ENCODE data around the gene ZNF561.

The ZNF561 gene

GRCh38 chr19:9622531-9622930, 1.5 kb upstream of the ZNF561 start:
- H3K9me3 ChIP-seq (ENCODE audit: low read length) = no peaks in the 10 kb centered on the region; the same call in 1 of the 2 replicates
- H3K9me2 ChIP-seq (ENCODE audit: low read depth, low read length) = no peaks in the 10 kb centered on the region
- H2AFZ ChIP-seq (ENCODE audit: low read length) = no peak overlapping the region
- peaks cover 14% of the 10 kb centered on the region for H3K4me1 ChIP-seq (ENCODE audit: insufficient read depth, low read length, severe bottlenecking)
- H3K9ac ChIP-seq (ENCODE audit: low read length) = no peak overlapping the region
- TF ChIP-seq EZH2 (IDR thresholded peaks at IDR 0.05; ENCODE audit: borderline replicate concordance, low read length) = no peak
- no peak for TF ChIP-seq CTCF (IDR thresholded peaks at IDR 0.05; ENCODE audit: low read length)
- peaks cover 21% of the 10 kb centered on the region for H3K36me3 ChIP-seq (ENCODE audit: insufficient read depth, low read length)
- H3K4me3 ChIP-seq (ENCODE audit: low read depth, low read length, poor library complexity, severe bottlenecking) = no peak overlapping the region
- H3K27ac ChIP-seq (ENCODE audit: low read depth, low read length, poor library complexity, severe bottlenecking) = no peak overlapping the region
- H3K27me3 ChIP-seq (ENCODE audit: insufficient read depth, low read length) = no peaks in the 10 kb centered on the region
- H4K20me1 ChIP-seq (ENCODE audit: insufficient read depth, low read length) = no peaks in the 10 kb centered on the region
- no peaks in the 10 kb centered on the region for H3F3A ChIP-seq (ENCODE audit: insufficient read depth, low read length)
- H3K79me2 ChIP-seq (ENCODE audit: insufficient read depth, low read length) = peaks cover 9% of the 10 kb centered on the region; the same call in 1 of the 2 replicates
- no peak overlapping the region for H3K4me2 ChIP-seq (ENCODE audit: low read length)

- H3K27me3 ChIP-seq (ENCODE audit: insufficient read depth, low read length) = no peaks in the 10 kb centered on the region
- H3K79me2 ChIP-seq (ENCODE audit: insufficient read depth, low read length) = peaks cover 9% of the 10 kb centered on the region; the same call in 1 of the 2 replicates
- TF ChIP-seq EZH2 (IDR thresholded peaks at IDR 0.05; ENCODE audit: borderline replicate concordance, low read length) (no peak), CTCF (IDR thresholded peaks at IDR 0.05; ENCODE audit: low read length) (no peak)
- peak overlapping the region; percentile 81 for H3K27ac ChIP-seq (ENCODE audit: low read depth, low read length, poor library complexity, severe bottlenecking)
- no peaks in the 10 kb centered on the region for H3F3A ChIP-seq (ENCODE audit: insufficient read depth, low read length)
- H3K4me3 ChIP-seq (ENCODE audit: low read depth, low read length, poor library complexity, severe bottlenecking) = peak overlapping the region; percentile 73
- H3K9me3 ChIP-seq (ENCODE audit: low read length) = no peaks in the 10 kb centered on the region; the same call in 1 of the 2 replicates
- H3K9me2 ChIP-seq (ENCODE audit: low read depth, low read length) = no peaks in the 10 kb centered on the region
- no peaks in the 10 kb centered on the region for H4K20me1 ChIP-seq (ENCODE audit: insufficient read depth, low read length)
- H3K36me3 ChIP-seq (ENCODE audit: insufficient read depth, low read length) = peaks cover 38% of the 10 kb centered on the region
- peak overlapping the region; percentile 68 for H3K4me2 ChIP-seq (ENCODE audit: low read length)
- H3K9ac ChIP-seq (ENCODE audit: low read length) = peak overlapping the region; percentile 80
- peaks cover 14% of the 10 kb centered on the region for H3K4me1 ChIP-seq (ENCODE audit: insufficient read depth, low read length, severe bottlenecking)
- H2AFZ ChIP-seq (ENCODE audit: low read length) = no peak overlapping the region
These were observed 233 bp downstream of the ZNF561 start for GRCh38 chr19:9620842-9621155.

- no peaks in the 10 kb centered on the region for H4K20me1 ChIP-seq (ENCODE audit: insufficient read depth, low read length)
- no peak overlapping the region for H3K9ac ChIP-seq (ENCODE audit: low read length)
- no peak for TF ChIP-seq CTCF (IDR thresholded peaks at IDR 0.05; ENCODE audit: low read length)
- no peak for TF ChIP-seq EZH2 (IDR thresholded peaks at IDR 0.05; ENCODE audit: borderline replicate concordance, low read length)
- no peak overlapping the region for H2AFZ ChIP-seq (ENCODE audit: low read length)
- H3K79me2 ChIP-seq (ENCODE audit: insufficient read depth, low read length) = peaks cover 9% of the 10 kb centered on the region; the same call in 1 of the 2 replicates
- H3K9me2 ChIP-seq (ENCODE audit: low read depth, low read length) = no peaks in the 10 kb centered on the region
- H3K9me3 ChIP-seq (ENCODE audit: low read length) = peaks cover 6% of the 10 kb centered on the region
- H3K4me1 ChIP-seq (ENCODE audit: insufficient read depth, low read length, severe bottlenecking) = peaks cover 8% of the 10 kb centered on the region
- no peaks in the 10 kb centered on the region for H3F3A ChIP-seq (ENCODE audit: insufficient read depth, low read length)
- no peak overlapping the region for H3K4me3 ChIP-seq (ENCODE audit: low read depth, low read length, poor library complexity, severe bottlenecking)
- no peak overlapping the region for H3K27ac ChIP-seq (ENCODE audit: low read depth, low read length, poor library complexity, severe bottlenecking)
- H3K36me3 ChIP-seq (ENCODE audit: insufficient read depth, low read length) = peaks cover 87% of the 10 kb centered on the region
- no peaks in the 10 kb centered on the region for H3K27me3 ChIP-seq (ENCODE audit: insufficient read depth, low read length)
- no peak overlapping the region for H3K4me2 ChIP-seq (ENCODE audit: low read length)
These were observed 5.2 kb downstream of the ZNF561 start for GRCh38 chr19:9615844-9616243.

Data from OCI-LY1 (cell line).